AG09309 (cell line): ENCODE measurements around the gene FEN1.

ENCODE experiments used
- DNase-seq: peaks from one replicate; pipeline ENCODE4 v3.0.0-alpha.2; 2010; ENCODE audit warnings: low read depth
- H3K4me3 ChIP-seq: 2 replicates; pipeline ENCODE4 v1.5.1; 2011; ENCODE audit warnings: mild to moderate bottlenecking, low read depth, low read length, moderate library complexity; ENCODE audit not compliant: control insufficient read depth
- TF ChIP-seq, protein P1 (sequence below): IDR thresholded peaks from 2 replicates; pipeline ENCODE4 v1.5.1; 2011; ENCODE audit warnings: mild to moderate bottlenecking, low read depth, low read length, inconsistent platforms; ENCODE audit not compliant: insufficient read depth, control insufficient read depth; ENCODE audit errors: missing control alignments

Gene FEN1

DNA sequence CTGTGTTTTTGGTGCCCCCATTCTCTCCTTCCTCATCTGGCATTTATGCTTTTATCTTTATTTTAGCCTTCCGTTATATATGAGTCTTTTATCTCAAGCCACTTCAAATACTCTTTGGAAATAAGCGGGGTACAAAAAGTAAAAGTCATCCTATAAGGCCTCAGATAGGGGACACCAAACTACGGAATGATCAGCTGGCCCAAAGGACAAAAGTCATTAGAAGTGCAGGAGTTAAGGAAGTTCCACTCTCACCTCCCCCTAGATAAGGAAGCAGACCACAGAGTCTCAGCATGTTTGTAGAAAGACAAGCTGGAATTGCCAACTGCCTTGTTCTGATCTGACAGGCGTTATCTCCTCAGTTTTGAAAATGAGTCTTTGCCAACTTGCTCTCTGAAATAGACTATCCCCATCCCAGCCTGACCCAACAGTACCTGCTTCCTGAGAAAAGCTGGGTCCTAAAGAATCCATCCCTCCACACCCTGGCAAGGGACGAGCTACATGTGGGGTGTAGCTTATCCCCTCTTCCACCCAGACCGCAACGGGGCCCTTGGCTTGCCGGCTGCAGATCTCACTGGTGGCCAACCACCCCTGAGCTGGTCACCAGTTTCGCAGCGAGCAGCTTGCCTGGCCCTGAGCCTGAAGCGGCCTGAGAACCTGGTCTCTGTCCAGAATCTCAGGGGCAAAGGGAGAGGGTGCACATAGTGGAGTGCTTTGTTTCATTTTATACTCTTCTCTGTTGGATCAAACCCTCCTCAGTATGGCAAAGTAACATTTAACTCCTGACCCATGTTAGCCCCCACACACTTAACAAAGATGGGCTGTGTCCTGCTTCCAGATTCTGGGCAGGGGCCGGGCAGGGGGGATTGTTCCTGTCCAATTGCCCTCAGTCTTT is 49.2 kb downstream of the FEN1 start:
- no peak for DNase-seq
- TF ChIP-seq, protein P1, sequence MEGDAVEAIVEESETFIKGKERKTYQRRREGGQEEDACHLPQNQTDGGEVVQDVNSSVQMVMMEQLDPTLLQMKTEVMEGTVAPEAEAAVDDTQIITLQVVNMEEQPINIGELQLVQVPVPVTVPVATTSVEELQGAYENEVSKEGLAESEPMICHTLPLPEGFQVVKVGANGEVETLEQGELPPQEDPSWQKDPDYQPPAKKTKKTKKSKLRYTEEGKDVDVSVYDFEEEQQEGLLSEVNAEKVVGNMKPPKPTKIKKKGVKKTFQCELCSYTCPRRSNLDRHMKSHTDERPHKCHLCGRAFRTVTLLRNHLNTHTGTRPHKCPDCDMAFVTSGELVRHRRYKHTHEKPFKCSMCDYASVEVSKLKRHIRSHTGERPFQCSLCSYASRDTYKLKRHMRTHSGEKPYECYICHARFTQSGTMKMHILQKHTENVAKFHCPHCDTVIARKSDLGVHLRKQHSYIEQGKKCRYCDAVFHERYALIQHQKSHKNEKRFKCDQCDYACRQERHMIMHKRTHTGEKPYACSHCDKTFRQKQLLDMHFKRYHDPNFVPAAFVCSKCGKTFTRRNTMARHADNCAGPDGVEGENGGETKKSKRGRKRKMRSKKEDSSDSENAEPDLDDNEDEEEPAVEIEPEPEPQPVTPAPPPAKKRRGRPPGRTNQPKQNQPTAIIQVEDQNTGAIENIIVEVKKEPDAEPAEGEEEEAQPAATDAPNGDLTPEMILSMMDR: no peak
- H3K4me3 ChIP-seq: no peak overlapping the region

DNA sequence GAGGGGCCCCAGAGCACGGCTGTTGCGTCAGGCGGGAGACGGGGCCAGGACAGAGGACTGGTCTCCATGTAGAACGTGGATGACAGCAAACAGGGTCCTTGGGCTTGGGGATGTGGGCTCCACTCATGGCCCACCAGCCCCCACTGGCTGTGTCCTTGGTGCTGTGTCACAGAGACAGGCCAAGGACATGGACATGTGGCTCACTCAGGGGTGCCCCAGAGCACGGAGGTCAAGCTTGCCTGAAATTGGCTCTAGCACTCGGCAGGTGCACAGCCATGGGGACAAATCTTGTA is 49.8 kb downstream of the FEN1 start:
- TF ChIP-seq, protein P1: no peak
- no peak for DNase-seq
- no peak overlapping the region for H3K4me3 ChIP-seq

DNA sequence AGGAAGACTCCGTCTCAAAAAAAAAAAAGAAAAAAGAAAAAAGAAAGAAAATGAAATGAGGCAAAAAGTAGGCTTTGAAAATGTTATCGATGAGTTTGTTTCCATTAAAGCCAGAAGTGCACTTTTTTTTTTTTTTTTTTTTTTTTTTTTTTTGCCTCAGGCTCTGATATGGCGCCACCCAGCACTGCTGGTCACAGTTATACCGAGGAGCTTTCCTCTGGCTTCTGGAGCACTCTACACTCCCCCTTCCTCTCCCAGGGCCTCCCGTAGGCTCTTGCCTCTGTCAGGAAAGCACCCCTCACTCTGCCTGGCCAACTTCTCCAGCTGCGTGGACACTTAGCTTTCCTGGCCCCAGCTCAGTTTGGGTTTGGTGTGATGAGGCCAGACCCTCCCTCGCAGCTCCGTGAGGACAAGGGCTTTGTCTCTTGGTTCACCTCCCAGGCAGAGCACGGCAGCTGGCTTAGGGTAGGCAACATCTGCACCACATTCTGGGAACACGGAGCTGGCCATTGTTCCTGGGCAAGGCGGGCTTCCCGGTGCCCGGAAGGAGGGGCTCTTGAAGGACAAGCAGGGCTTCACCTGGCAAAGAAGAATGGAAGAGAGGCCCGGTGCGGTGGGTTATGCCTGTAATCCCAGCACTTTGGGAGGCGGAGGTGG is 52.3 kb downstream of the FEN1 start:
- DNase-seq: no peak
- H3K4me3 ChIP-seq: no peak overlapping the region
- TF ChIP-seq, protein P1: no peak

DNA sequence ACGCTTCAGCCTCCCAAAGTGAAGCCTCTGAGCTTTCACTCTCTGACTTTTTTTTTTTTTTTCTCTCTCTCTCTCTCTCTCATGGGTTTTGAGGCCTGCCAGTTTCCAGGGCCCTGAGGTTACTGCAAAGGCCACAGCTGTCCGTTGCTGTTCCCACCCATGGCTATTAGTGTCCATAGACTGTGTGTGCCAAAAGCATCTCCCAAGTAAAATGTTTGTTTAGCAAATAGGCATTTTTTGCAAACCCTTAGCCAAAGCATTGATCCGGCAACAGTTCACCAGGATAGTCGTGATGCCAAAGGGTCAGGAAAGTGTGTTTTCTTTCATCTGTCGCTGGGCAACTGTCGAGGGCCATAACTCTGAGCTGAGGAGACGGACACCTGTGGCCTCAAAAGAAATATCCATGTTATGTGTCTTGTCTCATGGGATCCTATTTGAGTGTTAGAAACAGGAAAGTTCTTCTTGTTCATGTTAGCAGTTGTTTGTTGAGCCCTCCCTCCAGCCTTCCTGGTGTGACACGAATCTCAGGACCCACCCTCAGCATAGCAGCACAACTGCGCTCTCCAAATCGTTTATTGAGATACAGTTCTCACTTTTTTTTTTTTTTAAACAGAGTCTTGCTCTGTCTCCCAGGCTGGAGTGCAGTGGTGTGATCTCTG is 53.8 kb downstream of the FEN1 start:
- DNase-seq: no peak
- no peak overlapping the region for H3K4me3 ChIP-seq
- TF ChIP-seq, protein P1: no peak
